Posterior cingulate gyrus (tissue), 11 donors: Measurements from ENCODE around the gene RNPS1.
"Not testable (repeated sequence)": the region's sequence is repeated elsewhere in the genome, so short reads cannot be mapped to it uniquely, and the experiment has no call there.

ENCODE experiments used
- DNase-seq, 10 donors: peaks; one replicate each; pipeline versions ENCODE4 v3.0.0 to v3.0.0-alpha.2; 2020 to 2021; ENCODE audit warnings: mixed read lengths in 3 of 10
- intact Hi-C: fragments of 100-400 bp; cut with DNase I; formaldehyde crosslinking; loops from one replicate; pipeline ENCODE4 v1.15.1; 2023

The RNPS1 gene

GRCh38 chr16:2284001-2284770, 16.3 kb upstream of the RNPS1 start:
- no peak for DNase-seq

GRCh38 chr16:2282866-2283555, 15.1 kb upstream of the RNPS1 start:
- DNase-seq, result no peak
- intact Hi-C loops, result no loop called here

More at GRCh38 chr16:2284001-2284770, 16.3 kb upstream of the RNPS1 start:
- intact Hi-C loops, result no loop called here

- no peak for DNase-seq
- intact Hi-C loops, result no loop called here
Measured at GRCh38 chr16:2282262-2282661, 14.3 kb upstream of the RNPS1 start.

- intact Hi-C loops, result no loop called here
- peak in 1 of 10 donors; percentile 62 for DNase-seq
Measured at GRCh38 chr16:2280981-2281542, 13.1 kb upstream of the RNPS1 start.

GRCh38 chr16:2280461-2280860, 12.5 kb upstream of the RNPS1 start:
- DNase-seq, result peak in 1 of 10 donors; percentile 46
- intact Hi-C loops, result no loop called here

- DNase-seq, result peak in 6 of 10 donors; percentile 42 to 92 (median 60)
Measured at GRCh38 chr16:2278956-2279800, 11.3 kb upstream of the RNPS1 start.

GRCh38 chr16:2278272-2278608, 10.3 kb upstream of the RNPS1 start:
- intact Hi-C loops, result no loop called here
- peak in 1 of 10 donors; percentile 78 for DNase-seq

More at GRCh38 chr16:2278956-2279800, 11.3 kb upstream of the RNPS1 start:
- intact Hi-C loops, result no loop called here

GRCh38 chr16:2277466-2278271, 9.7 kb upstream of the RNPS1 start:
- intact Hi-C loops, result no loop called here
- DNase-seq, result peak in 1 of 10 donors; percentile 83

- intact Hi-C loops, result no loop called here
- peak in 2 of 10 donors; percentile 38 to 90 for DNase-seq
Measured at GRCh38 chr16:2276368-2277195, 8.7 kb upstream of the RNPS1 start.

GRCh38 chr16:2275476-2276367, 7.8 kb upstream of the RNPS1 start:
- DNase-seq, result peak in 1 of 10 donors; percentile 78
- intact Hi-C loops, result no loop called here

GRCh38 chr16:2273931-2274330, 6.0 kb upstream of the RNPS1 start:
- intact Hi-C loops, result no loop called here
- DNase-seq, result peak in 1 of 10 donors; percentile 67

GRCh38 chr16:2273484-2273883, 5.6 kb upstream of the RNPS1 start:
- intact Hi-C loops, result no loop called here

GRCh38 chr16:2271848-2272461, 4.0 kb upstream of the RNPS1 start:
- DNase-seq, result no peak

More at GRCh38 chr16:2273484-2273883, 5.6 kb upstream of the RNPS1 start:
- DNase-seq, result peak in 1 of 10 donors; percentile 78

GRCh38 chr16:2270588-2271470, 2.9 kb upstream of the RNPS1 start:
- DNase-seq, result no peak
- intact Hi-C loops, result no loop called here

More at GRCh38 chr16:2271848-2272461, 4.0 kb upstream of the RNPS1 start:
- intact Hi-C loops, result no loop called here

GRCh38 chr16:2270070-2270462, 2.1 kb upstream of the RNPS1 start:
- intact Hi-C loops, result no loop called here
- DNase-seq, result peak in 1 of 10 donors; percentile 77

- intact Hi-C loops, DNase-seq: not testable (repeated sequence)
Measured at GRCh38 chr16:2267505-2267912, 417 bp downstream of the RNPS1 start.
